ENCODE results near the gene FIGN.

Gene FIGN

GRCh38 chr2:163708265-163708664 lies 27.5 kb downstream of the FIGN start:
- DNase-seq (ENCODE audit: low spot score): no peak

GRCh38 chr2:163703386-163703785 lies 32.4 kb downstream of the FIGN start:
- no peak for DNase-seq (ENCODE audit: low spot score)

- DNase-seq (ENCODE audit: low spot score): no peak
These were observed 34.2 kb downstream of the FIGN start for GRCh38 chr2:163701399-163702195.

GRCh38 chr2:163698857-163699256 lies 37.0 kb downstream of the FIGN start:
- DNase-seq (ENCODE audit: low spot score): no peak

- DNase-seq (ENCODE audit: low spot score): no peak
These were observed 37.8 kb downstream of the FIGN start for GRCh38 chr2:163697846-163698637.

- DNase-seq (ENCODE audit: low spot score): no peak
These were observed 38.4 kb downstream of the FIGN start for GRCh38 chr2:163697429-163697828.

- no peak for DNase-seq (ENCODE audit: low spot score)
These were observed 42.3 kb downstream of the FIGN start for GRCh38 chr2:163693484-163693883.

GRCh38 chr2:163692611-163693482 lies 43.0 kb downstream of the FIGN start:
- no peak for DNase-seq (ENCODE audit: low spot score)

GRCh38 chr2:163692081-163692480 lies 43.7 kb downstream of the FIGN start:
- no peak for DNase-seq (ENCODE audit: low spot score)

- no peak for DNase-seq (ENCODE audit: low spot score)
These were observed 44.9 kb downstream of the FIGN start for GRCh38 chr2:163690896-163691295.

GRCh38 chr2:163687217-163687616 lies 48.6 kb downstream of the FIGN start:
- DNase-seq (ENCODE audit: low spot score): no peak

- DNase-seq (ENCODE audit: low spot score): no peak
These were observed 49.5 kb downstream of the FIGN start for GRCh38 chr2:163686289-163686688.

- no peak for DNase-seq (ENCODE audit: low spot score)
These were observed 53.1 kb downstream of the FIGN start for GRCh38 chr2:163682695-163683094.

- DNase-seq (ENCODE audit: low spot score): no peak
These were observed 54.1 kb downstream of the FIGN start for GRCh38 chr2:163681745-163682144.

GRCh38 chr2:163675388-163675787 lies 60.4 kb downstream of the FIGN start:
- no peak for DNase-seq (ENCODE audit: low spot score)

GRCh38 chr2:163673522-163673921 lies 62.3 kb downstream of the FIGN start:
- DNase-seq (ENCODE audit: low spot score): no peak

GRCh38 chr2:163670929-163671328 lies 64.9 kb downstream of the FIGN start:
- DNase-seq (ENCODE audit: low spot score): no peak

- DNase-seq (ENCODE audit: low spot score): no peak
These were observed 66.3 kb downstream of the FIGN start for GRCh38 chr2:163669506-163669905.

GRCh38 chr2:163667064-163667887 lies 68.5 kb downstream of the FIGN start:
- DNase-seq (ENCODE audit: low spot score): peak; percentile 11

GRCh38 chr2:163665817-163666216 lies 70.0 kb downstream of the FIGN start:
- DNase-seq (ENCODE audit: low spot score): no peak

- DNase-seq (ENCODE audit: low spot score): no peak
These were observed 70.8 kb downstream of the FIGN start for GRCh38 chr2:163665051-163665450.

GRCh38 chr2:163664610-163665009 lies 71.2 kb downstream of the FIGN start:
- no peak for DNase-seq (ENCODE audit: low spot score)

Data from HuH-7.5 (cell line).